Suppressor macrophage treated with lipopolysaccharide for 4 hours (primary cell): Measurements from ENCODE around the gene FBN2.
A peak's percentile ranks its signal among the peaks of the same experiment; 100 is the strongest.

ENCODE experiments used
- DNase-seq: peaks from one replicate; pipeline ENCODE4 v3.0.0-alpha.2; 2020

FBN2 gene

DNA sequence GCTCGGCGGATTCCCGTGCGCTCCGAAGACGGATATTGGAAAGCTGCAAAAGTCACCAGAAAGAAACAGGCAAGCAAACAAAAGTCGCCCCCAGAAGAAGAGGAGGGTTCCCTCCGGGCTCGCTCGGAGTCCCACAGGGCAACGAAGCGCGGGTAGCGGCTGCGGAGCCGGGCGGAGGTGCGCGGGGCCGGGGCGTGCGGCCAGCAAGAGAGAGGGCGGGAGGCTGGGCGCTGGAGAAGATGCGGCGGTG is at the start of gene FBN2:
Gene FBN2 (minus strand): TSS at position 246 of the 250 bp plus-strand sequence. CDS start 642 bp downstream, outside the sequence.
- no peak for DNase-seq

DNA sequence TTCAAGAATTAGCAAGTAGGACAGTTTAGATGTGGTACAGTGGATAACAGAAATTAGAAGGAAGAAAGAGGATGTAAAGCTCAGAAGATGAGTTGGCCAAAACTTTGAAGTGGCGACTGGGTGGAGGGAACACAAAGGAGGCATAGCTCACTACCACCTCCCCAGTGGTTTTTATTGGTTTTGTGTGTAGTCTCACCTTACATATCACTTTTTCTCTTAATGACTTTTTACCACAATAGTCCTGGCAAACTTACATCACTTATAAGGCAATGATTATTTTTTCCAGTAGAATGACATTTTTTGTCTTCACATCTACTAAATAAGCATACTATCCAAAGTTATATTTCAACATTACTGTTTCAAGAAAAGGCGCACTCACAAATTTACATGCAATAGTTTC is 49.2 kb upstream of the FBN2 start:
- no peak for DNase-seq

DNA sequence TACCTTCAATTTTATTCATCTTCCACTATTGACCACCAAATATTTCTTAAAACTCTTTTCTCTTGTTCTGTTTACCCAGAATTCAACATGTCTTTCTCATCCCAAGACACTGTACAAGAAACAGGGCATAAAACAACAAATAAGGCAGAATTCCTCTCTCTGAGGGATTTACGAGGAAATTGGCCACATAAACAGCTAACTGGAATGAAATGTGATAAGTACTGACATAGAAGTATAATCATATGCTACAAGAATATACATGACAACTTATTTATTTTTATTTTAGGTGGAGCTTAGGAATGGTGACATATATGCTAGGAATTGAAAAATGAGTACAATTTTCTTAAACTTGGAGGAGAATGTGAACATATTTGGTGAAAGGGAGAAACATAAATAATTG is 48.8 kb upstream of the FBN2 start:
- no peak for DNase-seq

DNA sequence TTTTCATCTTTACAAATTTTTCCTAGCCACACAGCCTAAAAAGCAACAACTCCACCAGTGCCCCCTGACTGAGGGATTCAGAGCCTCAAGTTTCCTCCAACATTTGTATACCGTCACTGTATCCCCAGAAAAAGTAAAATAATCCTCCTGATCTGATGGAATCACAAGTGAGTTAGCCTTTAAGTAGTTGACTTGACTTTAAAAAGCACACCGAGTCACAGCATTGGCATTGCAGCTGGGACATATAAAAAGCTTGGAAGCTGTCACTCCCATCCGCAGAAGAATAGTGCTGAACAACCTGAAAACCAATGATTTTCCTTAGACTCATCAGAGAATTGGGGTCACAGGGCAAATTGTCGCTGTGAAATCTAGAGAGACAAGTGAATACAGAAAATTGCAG is 41.6 kb upstream of the FBN2 start:
- no peak for DNase-seq

DNA sequence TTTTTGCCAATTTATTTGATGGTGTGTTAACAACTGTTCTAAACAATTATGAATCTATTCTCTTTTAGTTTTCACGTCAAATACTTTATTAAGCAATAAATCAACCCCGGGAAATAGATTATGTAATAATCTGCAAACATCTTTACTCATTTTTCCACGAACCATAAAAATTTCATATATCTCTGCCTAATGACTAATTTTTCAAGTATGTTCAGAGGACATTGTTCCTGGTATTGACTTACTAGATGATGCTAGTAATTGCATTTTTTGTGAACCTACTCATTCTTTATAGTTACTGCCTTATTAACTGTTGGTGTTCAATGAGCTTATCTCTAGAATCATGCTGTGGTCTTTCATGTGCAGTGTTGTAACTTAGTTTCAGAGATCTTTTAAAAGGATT is 41.0 kb upstream of the FBN2 start:
- DNase-seq = no peak

DNA sequence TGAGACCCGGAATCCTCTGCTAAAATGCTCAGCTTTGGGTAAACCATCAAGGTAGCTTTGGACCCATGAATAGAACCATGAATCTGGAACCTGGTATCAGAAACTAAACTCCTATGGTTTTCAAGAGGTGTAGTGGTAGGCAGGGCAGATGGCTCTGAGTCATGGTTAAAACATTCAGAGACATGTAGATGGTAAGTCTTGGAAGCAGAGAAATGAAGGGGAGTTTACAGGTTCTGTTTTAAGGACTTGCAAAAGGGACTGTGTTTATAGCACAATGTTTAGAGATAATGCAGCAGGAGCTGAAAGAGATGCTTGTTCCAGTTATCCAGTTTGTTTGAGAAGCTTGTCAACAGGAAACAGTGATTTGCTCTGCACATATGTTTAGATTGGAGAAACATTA is 36.0 kb upstream of the FBN2 start:
- no peak for DNase-seq

DNA sequence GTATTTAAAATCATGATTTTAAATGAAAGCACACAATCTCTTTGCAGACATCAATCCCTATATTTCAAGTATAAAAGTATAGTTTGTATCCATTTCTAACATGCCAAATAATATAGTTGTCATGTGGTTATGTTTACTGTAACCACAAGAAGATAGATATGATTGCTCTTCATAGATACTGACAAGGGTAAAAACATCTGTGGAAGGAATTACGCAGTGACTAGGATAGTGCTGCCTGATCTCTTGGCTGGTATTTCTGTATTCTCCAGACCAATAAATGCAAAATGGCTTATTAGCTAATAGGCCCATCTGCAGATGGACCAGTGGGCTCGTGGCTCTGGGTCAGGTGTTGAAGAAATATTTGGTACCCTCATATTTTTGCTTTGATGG is 34.9 kb upstream of the FBN2 start:
- no peak for DNase-seq

DNA sequence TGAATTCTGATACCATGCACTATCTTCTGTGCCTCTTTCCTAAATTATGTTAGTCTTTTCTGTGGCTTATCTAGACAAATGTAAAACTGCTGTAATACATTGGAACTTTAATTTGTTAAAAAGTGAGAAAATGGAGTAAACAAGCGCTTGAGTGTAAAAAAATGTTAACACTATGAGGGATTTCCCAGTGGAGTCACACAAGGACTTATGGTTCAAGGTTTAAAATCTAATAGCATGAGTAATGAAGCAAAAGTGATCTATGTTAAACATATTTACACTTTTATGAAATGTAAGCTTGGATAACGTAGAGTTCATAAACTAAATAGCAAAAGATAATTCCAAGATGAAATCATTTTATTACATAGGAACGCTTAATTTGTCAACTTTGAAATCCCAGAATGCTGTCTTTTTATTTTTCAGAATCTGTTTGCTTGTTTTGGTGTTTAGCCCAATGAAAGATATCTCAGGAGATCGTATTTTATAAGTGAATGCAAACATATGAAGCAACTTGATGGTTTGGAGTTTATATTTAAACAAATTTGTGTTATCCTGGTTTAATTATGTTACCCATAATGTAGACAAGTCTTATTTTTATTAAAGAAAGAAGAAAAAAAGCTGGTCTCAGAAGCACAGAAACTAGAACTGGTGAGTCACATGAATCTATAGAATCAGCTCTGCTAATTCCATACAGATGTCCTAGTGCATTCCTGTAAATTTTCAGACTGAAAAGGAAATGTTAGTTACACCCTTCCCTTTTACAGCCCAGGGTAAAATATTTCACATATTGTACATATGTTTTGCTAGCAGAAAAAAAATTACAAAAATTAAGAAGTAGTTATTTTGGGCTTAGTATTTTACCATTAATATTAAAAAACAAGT is 34.2 kb upstream of the FBN2 start:
- no peak for DNase-seq

DNA sequence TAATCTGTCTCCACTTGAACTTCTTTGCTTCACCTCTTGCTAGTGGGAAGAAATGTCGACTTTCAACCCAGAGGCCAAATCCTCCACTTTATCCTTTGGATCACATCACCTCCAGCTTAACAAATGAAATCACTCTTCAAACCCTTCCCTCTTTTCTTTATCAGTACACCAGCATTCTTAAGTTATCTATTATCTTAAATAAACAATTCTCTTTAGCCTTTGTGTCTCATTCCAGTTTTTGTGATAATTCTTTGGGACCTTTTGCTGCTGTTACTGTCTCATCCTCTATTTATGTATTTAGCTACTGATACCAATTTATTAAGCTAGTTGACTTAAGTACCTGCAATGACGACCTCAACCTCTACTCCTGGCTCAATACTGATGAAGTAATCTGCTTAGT is 28.1 kb upstream of the FBN2 start:
- no peak for DNase-seq

DNA sequence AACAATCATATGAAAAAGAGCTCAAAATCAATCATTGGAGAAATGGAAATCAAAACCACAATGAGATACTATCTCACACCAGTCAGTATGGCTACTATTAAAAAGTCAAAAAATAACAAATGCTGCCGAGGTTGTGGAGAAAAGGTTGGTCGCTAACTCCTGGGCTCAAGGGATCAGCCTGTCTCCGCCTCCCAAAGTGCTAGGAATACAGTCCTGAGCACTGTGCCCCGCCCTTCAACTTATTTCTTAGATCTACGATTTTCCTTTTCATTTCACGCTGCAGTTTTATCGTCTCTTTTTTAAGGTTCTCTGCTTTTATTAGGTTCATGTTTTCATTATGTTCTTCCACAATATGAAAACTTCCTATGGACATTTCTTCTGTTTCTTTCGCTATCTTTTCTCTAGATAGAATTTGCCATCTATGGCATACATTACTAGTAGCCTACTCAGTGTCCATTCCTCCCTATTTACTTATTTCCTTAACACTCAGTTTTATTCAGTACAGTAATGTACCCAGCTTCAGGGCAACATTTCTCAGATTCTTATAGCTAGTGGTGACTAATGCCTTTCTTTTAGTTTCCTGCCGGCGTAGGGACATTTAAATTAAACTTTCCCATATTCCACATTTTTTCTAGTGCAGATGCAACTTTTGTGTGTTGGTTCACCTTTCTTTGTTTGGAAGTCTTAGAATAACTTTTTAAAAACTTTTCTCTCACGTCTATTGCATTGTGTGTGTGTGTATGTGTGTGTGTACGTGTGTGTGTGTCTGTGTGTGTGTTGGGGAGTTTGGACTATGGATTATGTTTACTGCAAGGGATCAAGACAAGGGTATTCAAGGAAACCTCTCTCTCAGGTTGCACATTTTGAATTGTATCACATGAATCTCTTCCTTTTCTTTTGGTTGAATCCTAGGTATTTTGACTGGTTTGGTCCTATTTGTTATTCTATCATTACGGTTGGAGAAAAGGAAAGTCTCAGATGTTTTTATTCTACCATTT is 21.6 kb upstream of the FBN2 start:
- DNase-seq = no peak

DNA sequence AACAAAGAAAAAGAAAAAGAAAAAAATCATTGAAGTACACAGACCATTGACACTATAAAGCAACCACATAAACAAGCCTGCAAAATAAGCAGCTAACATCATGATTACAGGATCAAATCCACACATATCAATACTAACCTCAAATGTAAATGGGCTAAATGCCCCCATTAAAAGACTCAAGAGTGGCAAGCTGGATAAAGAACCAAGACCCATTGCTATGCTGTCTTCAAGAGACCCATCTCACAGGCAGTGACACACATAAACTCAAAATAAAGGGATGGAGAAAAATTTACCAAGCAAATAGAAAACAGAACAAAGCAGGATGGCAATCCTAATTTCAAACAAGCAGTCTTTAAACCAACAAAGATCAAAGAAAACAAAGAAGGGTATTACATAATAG is 15.7 kb upstream of the FBN2 start:
- DNase-seq = no peak

DNA sequence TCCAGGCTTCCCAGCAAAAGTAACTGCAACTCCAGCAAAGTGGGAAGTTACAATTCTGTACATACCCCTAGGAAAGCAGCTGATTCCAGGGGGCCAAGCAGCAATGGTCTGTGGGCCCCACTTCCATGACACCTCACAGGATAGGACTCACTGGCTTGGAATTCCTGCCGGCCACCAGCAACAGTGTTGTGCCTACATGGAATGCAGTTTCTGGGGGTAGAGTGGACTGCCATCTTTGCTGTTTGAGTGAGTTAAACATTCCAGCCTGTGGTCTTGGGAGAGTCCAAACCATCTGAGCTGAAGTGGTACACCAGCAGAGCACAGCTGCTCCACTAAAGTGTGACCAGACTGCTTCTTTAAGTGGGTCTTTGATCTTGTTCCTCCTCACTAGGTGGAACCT is 13.4 kb upstream of the FBN2 start:
- DNase-seq = no peak

DNA sequence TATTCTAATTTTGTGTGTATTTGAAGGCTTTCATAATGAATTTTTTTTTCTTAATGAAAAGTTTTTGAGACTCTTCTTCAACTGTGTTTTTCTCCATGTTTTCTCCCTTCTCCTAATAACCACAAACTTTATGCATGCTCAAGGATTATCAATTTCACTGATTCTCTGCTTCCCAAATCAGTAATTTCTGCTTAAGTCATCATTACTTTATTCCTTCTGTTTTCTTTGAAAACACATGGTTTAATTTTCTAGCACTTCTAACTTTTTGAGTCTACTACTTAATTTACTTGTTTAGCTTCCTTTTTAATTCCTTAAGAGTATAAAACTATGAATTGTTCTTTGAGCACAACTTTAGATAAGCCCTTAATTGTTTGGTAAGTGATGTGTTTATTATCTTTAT is 11.5 kb upstream of the FBN2 start:
- no peak for DNase-seq

DNA sequence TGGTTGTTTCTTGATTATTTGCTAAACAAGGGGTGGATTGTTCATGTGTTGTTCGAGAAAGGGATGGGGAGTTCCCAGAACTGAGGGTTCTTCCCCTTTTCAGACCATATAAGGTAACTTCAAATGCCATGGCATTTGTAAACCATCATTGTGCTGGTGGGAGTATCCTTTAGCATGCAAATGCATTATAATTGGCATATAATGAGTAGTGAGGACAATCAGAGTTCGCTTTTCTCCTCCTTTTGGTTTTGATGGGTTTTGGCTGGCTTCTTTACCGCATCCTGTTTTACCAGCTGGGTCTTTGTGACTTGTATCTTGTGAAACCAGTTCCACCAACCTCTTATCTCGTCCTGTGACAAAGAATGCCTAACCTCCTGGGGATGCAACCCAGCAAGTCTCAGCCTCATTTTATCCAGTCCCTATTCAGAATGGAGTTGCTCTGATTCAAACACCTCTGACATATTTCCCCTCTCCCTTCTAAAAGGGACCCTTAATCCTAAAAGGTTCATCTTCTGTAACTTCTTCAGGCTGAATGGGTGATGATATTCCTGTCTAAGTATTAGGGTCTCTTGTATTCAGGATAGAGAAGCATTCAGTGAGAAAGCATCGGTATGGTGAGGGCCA is 8.7 kb upstream of the FBN2 start:
- DNase-seq = no peak

DNA sequence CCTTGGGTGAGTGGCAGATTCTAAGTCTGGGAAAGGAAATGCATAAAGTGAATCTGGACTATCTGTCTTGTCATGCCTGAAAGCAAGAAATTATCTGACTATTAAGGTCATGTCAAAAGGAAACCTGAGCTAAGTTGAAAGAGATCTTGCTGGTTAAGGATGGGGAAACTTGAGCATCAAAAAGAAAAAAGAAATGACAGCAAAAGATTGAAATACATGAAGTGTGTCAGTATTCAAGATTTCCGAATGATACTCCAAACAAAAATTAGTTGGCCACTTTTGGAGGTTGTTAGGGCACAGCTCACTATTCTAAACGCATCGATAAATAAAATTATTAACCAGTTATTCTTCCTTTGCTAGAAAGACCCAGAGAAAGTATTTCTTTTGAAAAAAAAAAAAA is 3.3 kb upstream of the FBN2 start:
- DNase-seq = no peak

DNA sequence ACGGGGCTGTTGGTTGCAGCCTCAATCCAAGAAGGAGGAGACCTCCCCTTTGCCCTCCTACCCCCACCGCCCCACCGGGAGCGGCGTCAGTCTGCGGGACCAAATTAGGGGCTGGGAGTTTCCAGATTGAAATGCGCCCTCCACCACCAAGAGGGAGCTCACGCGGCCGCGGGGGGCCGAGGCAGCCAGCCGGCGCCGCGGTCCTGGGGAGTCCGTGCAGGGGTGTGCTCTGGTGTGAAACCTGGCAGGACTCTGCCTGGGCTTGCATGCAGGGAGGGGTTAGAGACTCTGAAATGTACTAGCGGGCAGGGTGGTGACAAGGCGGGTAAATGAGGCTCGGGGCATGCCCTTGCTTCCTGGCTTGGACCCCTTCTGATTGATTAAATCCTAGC is 989 bp upstream of the FBN2 start:
- DNase-seq = no peak

DNA sequence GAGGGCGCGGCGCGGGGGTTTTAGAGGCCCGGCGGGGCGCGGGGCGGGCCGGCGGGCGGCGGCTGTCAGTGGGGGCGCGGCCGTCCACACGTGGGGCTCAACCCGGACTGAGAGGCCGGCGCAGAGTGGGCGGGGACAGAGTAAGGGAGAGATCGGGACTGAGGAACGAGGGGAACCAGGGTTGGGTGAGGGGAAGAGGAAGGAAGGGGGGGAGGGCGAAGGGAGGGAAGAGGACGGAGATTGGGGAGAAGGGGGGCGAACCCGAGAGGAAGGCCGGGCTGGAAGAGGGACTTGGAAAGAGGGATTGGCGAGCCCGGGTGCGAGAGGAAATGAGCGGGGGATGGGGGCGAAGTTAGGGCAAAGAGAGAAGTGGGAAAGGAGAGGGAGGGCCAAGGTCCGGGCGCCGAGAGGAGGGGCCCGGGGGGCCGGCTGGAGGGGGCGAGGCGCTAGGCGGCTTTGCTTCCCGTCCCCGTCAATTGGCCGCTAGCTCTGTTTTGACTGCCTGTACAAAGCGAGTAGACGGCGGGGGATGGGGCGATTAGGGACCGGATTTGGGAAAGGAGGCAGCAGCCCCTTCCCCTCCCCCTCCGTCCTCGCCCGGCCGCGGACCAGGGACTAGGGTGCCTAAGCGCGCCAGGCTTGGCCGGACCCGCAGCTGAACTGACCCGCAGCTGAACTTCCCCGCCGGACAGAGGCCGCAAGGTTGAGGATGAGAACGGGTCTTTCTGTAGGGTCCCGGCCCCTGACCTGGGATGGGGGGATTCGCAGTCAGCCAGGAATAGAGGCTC is 399 bp upstream of the FBN2 start:
- peak; percentile 70 for DNase-seq

DNA sequence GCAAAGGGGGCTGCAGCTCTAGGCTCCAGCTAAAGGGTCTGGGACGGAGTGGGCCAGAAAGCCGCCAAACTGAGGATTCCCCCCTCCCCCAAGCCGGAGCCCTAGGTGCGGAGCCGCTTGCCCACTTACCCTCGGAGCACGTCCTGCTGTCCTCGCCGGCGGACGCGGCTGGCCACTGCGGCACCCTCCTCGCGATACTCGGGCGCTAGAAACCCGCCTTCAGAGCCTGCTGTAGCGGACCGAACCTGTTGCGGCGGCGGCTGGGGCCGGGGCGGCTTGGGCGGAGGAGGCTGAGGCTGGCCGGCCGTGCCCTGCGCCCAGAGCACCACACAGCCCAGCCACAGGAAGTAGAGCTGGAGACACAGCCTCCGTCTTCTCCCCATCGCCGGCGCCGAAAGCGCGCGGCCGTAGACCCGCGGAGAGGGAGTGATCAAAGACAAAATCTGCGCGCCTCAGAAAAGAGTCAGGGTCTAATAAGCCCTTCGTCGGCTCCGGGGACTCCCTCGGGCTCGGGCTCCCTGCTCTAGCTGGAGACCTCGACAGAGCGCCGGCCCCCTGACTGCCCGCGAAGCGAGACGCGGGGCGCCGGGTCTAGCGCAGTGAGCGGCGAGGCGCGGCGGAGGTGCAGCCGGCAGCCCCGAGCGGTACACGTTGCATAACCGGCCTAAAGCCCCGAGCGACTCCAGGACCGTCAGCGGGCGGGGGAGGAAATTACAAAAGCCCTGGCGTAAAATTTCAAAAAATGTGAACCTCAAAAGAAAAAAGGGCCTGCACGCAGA is 635 bp downstream of the FBN2 start:
- peak; percentile 51 for DNase-seq

DNA sequence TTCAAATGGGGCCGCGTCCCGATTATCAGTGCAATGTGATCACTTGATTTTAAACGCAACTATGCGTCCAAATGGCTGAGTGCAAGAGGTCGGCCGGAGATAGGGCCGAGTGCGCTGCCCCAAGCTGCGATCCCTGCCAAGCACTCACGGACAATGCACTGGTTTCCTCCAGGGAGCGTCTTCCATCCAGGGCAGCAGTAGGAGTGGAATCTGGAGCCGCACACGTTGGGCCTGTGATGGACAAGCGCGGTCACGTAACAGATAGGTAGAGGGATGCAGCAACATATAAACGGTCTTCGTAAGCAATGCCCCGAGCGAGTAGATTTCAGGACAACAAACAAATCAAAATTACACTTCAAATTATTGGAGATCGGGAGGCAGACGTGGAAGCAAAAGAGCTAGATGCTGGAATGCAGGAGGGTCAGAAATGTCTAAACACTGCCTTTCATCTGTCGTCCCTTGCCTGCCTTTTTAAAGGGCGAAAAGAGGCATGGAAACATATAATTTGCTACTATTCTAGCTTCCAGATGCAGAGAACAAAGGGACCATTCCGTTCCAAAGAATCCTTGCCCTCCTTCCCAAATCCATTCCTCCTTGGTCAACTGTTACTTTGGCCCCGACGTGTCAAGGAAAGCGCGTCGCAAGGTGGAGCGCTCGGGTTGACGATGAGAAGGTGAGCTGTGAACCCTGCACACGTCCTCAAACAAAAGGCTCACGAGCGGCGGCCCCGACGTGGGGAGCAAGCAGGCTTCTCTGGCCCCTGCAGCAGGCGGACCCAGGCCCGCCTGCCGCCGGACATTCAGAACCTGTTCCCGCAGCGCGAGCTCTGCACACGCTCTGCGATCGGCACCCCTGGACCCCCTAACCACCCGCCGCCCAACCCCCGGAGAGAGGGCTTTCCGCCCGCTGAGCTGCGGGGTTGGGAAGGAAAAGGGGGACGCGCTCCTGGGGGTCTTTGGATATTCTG is 1.5 kb downstream of the FBN2 start:
- DNase-seq = no peak

DNA sequence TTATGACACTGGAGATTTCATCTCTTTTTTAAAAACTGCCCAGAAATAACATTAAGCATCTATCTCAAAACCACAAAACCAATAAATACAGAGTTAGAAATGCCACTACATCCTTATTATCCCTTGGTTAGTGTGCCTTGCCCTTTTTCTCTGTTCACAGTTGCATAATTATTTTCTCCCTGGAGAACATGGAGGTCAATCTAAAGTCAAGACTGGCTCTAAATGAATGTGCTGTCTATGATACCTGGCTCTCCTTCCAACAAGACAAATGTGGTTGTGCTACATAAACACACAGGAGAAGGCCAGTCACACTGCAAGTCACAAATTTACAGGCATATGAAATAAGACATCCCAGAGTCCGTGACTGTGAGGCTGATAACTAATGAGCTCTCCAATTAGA is 2.8 kb downstream of the FBN2 start:
- DNase-seq = no peak

DNA sequence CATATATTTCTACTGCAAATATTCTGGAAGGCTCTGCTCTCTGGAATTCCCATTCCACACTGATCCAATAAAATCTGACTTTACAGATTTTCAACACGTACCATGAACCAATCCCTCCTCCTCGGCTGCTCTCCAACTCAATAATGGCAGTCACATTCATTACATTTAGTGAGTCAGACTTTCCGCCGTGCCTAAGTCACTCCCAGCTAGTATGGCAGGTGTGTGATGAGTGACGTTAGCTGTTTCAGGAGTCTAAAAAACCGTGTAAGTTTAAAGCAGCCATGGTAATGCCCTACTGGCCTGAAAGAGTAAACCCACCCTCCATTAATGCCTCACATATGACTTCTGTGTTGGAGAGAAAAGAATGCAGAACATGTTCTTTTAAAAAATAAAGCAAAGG is 3.3 kb downstream of the FBN2 start:
- no peak for DNase-seq
